ENCODE measurements around the gene NPFFR2.
A peak's percentile ranks its signal among the peaks of the same experiment; 100 is the strongest.

Gene NPFFR2

GRCh38 chr4:72169861-72170260, 138.1 kb downstream of the NPFFR2 start:
- Histone ChIP-seq H3K9me3 (ENCODE audit: control insufficient read depth, insufficient read depth, low read depth, low read length) (peaks cover 32% of the 10 kb centered on the region), H3K9ac (ENCODE audit: low read length) (no peak overlapping the region), H3K4me3 (ENCODE audit: low read depth, low read length) (no peak overlapping the region), H3K4me1 (ENCODE audit: control insufficient read depth, insufficient read depth, low read length) (peaks cover 21% of the 10 kb centered on the region), H3K36me3 (ENCODE audit: control insufficient read depth, insufficient read depth, low read length) (peaks cover 3% of the 10 kb centered on the region; the same call in 1 of the 2 replicates), H3K27me3 (ENCODE audit: control insufficient read depth, insufficient read depth, low read length) (no peaks in the 10 kb centered on the region), H3K27ac (ENCODE audit: low read depth, low read length) (no peak overlapping the region)

- Histone ChIP-seq H3K4me1 (ENCODE audit: control insufficient read depth, insufficient read depth, low read length) (peaks cover 21% of the 10 kb centered on the region), H3K36me3 (ENCODE audit: control insufficient read depth, insufficient read depth, low read length) (peaks cover 3% of the 10 kb centered on the region; the same call in 1 of the 2 replicates), H3K9ac (ENCODE audit: low read length) (no peak overlapping the region), H3K4me3 (ENCODE audit: low read depth, low read length) (no peak overlapping the region), H3K27me3 (ENCODE audit: control insufficient read depth, insufficient read depth, low read length) (no peaks in the 10 kb centered on the region), H3K9me3 (ENCODE audit: control insufficient read depth, insufficient read depth, low read depth, low read length) (peaks cover 48% of the 10 kb centered on the region), H3K27ac (ENCODE audit: low read depth, low read length) (peak overlapping the region; percentile 5; the same call in 1 of the 2 replicates)
These were observed 140.0 kb downstream of the NPFFR2 start for GRCh38 chr4:72171761-72172160.

- Histone ChIP-seq H3K36me3 (ENCODE audit: control insufficient read depth, insufficient read depth, low read length) (no peaks in the 10 kb centered on the region), H3K4me3 (ENCODE audit: low read depth, low read length) (no peak overlapping the region), H3K27me3 (ENCODE audit: control insufficient read depth, insufficient read depth, low read length) (no peaks in the 10 kb centered on the region), H3K9me3 (ENCODE audit: control insufficient read depth, insufficient read depth, low read depth, low read length) (peaks cover 19% of the 10 kb centered on the region), H3K9ac (ENCODE audit: low read length) (no peak overlapping the region), H3K27ac (ENCODE audit: low read depth, low read length) (no peak overlapping the region), H3K4me1 (ENCODE audit: control insufficient read depth, insufficient read depth, low read length) (no peaks in the 10 kb centered on the region)
These were observed 147.5 kb downstream of the NPFFR2 start for GRCh38 chr4:72179342-72179741.

- 0 out of 2 replicates have a peak, but pooled peaks cover 2% of the 10 kb centered on the region for H3K9me3 ChIP-seq (ENCODE audit: control insufficient read depth, insufficient read depth, low read depth, low read length)
- H3K4me1 ChIP-seq (ENCODE audit: control insufficient read depth, insufficient read depth, low read length): no peaks in the 10 kb centered on the region; the same call in 1 of the 2 replicates
- H3K9ac ChIP-seq (ENCODE audit: low read length): no peak overlapping the region
- H3K27ac ChIP-seq (ENCODE audit: low read depth, low read length): no peak overlapping the region
- no peaks in the 10 kb centered on the region for H3K27me3 ChIP-seq (ENCODE audit: control insufficient read depth, insufficient read depth, low read length)
- no peak overlapping the region for H3K4me3 ChIP-seq (ENCODE audit: low read depth, low read length)
- no peaks in the 10 kb centered on the region for H3K36me3 ChIP-seq (ENCODE audit: control insufficient read depth, insufficient read depth, low read length)
These were observed 154.9 kb downstream of the NPFFR2 start for GRCh38 chr4:72186714-72187113.

DNA sequence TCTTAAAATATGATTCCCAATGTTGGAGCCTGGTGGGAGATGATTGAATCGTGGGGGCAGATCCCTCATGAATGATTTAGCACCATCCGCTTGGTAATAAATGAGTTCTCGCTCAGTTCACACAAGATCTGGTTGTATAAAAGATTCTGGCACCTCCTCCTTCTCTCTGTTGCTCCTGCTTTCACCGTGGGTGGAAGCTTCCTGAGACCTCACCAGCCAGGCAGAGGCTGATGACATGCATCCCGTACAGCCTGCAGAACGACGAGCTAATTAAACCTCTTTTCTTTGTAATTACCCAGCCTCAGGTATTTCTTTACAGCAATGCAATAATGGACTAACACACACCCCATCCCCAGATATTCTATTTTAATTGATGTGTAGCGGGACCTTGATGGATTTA, 162.2 kb downstream of the NPFFR2 start:
- Histone ChIP-seq H3K36me3 (ENCODE audit: control insufficient read depth, insufficient read depth, low read length) (no peaks in the 10 kb centered on the region), H3K9ac (ENCODE audit: low read length) (no peak overlapping the region), H3K27me3 (ENCODE audit: control insufficient read depth, insufficient read depth, low read length) (no peaks in the 10 kb centered on the region), H3K27ac (ENCODE audit: low read depth, low read length) (no peak overlapping the region), H3K9me3 (ENCODE audit: control insufficient read depth, insufficient read depth, low read depth, low read length) (0 out of 2 replicates have a peak, but pooled peaks cover 2% of the 10 kb centered on the region), H3K4me1 (ENCODE audit: control insufficient read depth, insufficient read depth, low read length) (no peaks in the 10 kb centered on the region), H3K4me3 (ENCODE audit: low read depth, low read length) (no peak overlapping the region)

- no peaks in the 10 kb centered on the region for H3K36me3 ChIP-seq (ENCODE audit: control insufficient read depth, insufficient read depth, low read length)
- no peaks in the 10 kb centered on the region for H3K27me3 ChIP-seq (ENCODE audit: control insufficient read depth, insufficient read depth, low read length)
- no peaks in the 10 kb centered on the region for H3K4me1 ChIP-seq (ENCODE audit: control insufficient read depth, insufficient read depth, low read length)
- 0 out of 2 replicates have a peak, but pooled peaks cover 2% of the 10 kb centered on the region for H3K9me3 ChIP-seq (ENCODE audit: control insufficient read depth, insufficient read depth, low read depth, low read length)
- H3K9ac ChIP-seq (ENCODE audit: low read length): no peak overlapping the region
- no peak overlapping the region for H3K4me3 ChIP-seq (ENCODE audit: low read depth, low read length)
- no peak overlapping the region for H3K27ac ChIP-seq (ENCODE audit: low read depth, low read length)
These were observed 162.7 kb downstream of the NPFFR2 start for GRCh38 chr4:72194453-72194852.

Measured in HUES6 (cell line).